CD8-positive, alpha-beta memory T cell (primary cell): ENCODE data around the gene NUBPL. TPM values are rescaled to one million over a fixed set of nuclear protein-coding genes. Genes with fewer than 3 reads are reported as not detected.
"Not testable (repeated sequence)": the region's sequence is repeated elsewhere in the genome, so short reads cannot be mapped to it uniquely, and the experiment has no call there.

Experiments
- CTCF ChIA-PET: fragments of 350-600 bp; sonication (Branson Sonifier 250); formaldehyde crosslinking; loops from one replicate; lab custom pipeline; 2021; ENCODE audit warnings: antibody characterized with exemption; lab: Charles Lee
- POLR2A ChIA-PET: fragments of 350-600 bp; sonication (Branson Sonifier 250); formaldehyde crosslinking; loops from one replicate; lab custom pipeline; 2021; ENCODE audit warnings: antibody characterized with exemption; lab: Charles Lee
- DNase-seq, 5 donors: peaks; one replicate each; pipeline versions ENCODE4 v3.0.0 to v3.0.0-alpha.2; 2020 to 2022; ENCODE audit warnings: mixed read lengths in 1 of 5
- H3K27ac ChIP-seq: one replicate; pipeline ENCODE4 v1.7.0; 2013; ENCODE audit warnings: low read depth, mild to moderate bottlenecking, low read length, moderate library complexity
- H3K27me3 ChIP-seq: 2 replicates; pipeline ENCODE4 v1.7.0; 2013; ENCODE audit warnings: low read length, mild to moderate bottlenecking; ENCODE audit not compliant: insufficient read depth, poor library complexity, severe bottlenecking
- H3K36me3 ChIP-seq: 2 replicates; pipeline ENCODE4 v1.7.0; 2013; ENCODE audit warnings: mild to moderate bottlenecking, low read length, moderate library complexity; ENCODE audit not compliant: insufficient read depth
- H3K4me1 ChIP-seq: 2 replicates; pipeline ENCODE4 v1.7.0; 2013; ENCODE audit warnings: mild to moderate bottlenecking, low read length, moderate library complexity; ENCODE audit not compliant: insufficient read depth
- H3K4me3 ChIP-seq: 2 replicates; pipeline ENCODE4 v1.7.0; 2013; ENCODE audit warnings: mild to moderate bottlenecking, low read length
- H3K9me3 ChIP-seq: 2 replicates; pipeline ENCODE4 v1.7.0; 2013; ENCODE audit warnings: mild to moderate bottlenecking, low read length
- H3K27ac Mint-ChIP-seq, 8 donors: one replicate each; pipeline ENCODE4 v1.8.0; 2020 to 2021; ENCODE audit warnings: mixed read lengths in 8 of 8, mild to moderate bottlenecking in 6 of 8, inconsistent platforms in 3 of 8, moderate library complexity in 3 of 8
- H3K27me3 Mint-ChIP-seq, 2 donors: one replicate each; pipeline ENCODE4 v1.8.0; 2020 to 2021; ENCODE audit warnings: mixed read lengths in 2 of 2, mild to moderate bottlenecking in 1 of 2, moderate library complexity in 1 of 2
- H3K36me3 Mint-ChIP-seq, 3 donors: one replicate each; pipeline ENCODE4 v1.8.0; 2020 to 2021; ENCODE audit warnings: mixed read lengths in 3 of 3, inconsistent platforms in 1 of 3, mild to moderate bottlenecking in 1 of 3
- H3K4me1 Mint-ChIP-seq, 3 donors: one replicate each; pipeline ENCODE4 v1.8.0; 2020 to 2021; ENCODE audit warnings: mixed read lengths in 3 of 3, inconsistent platforms in 1 of 3, mild to moderate bottlenecking in 1 of 3
- H3K4me3 Mint-ChIP-seq, 7 donors: one replicate each; pipeline ENCODE4 v1.8.0; 2020 to 2021; ENCODE audit warnings: mixed read lengths in 7 of 7, mild to moderate bottlenecking in 6 of 7, moderate library complexity in 4 of 7, inconsistent platforms in 2 of 7
- H3K9me3 Mint-ChIP-seq, 5 donors: one replicate each; pipeline ENCODE4 v1.8.0; 2020 to 2022; ENCODE audit warnings: mixed read lengths in 5 of 5, mild to moderate bottlenecking in 3 of 5, moderate library complexity in 2 of 5, inconsistent platforms in 1 of 5
- polyA plus RNA-seq: library from polyadenylated mRNA; unstranded; fragments of 300-500 nt; fragmentation: Illumina TruSeq; gene quantifications from one replicate; pipeline ENCODE4 v1.2.3, GENCODE V29; 2021
- total RNA-seq, 2 experiments: library from RNA; stranded (reverse); gene quantifications; one replicate each; pipeline ENCODE4 v1.2.3, GENCODE V29; 2021

NUBPL gene
- total and polyA plus RNA-seq, 3 experiments from 2014 or later = 5.2 to 13.0 (median 10.9) TPM

DNA sequence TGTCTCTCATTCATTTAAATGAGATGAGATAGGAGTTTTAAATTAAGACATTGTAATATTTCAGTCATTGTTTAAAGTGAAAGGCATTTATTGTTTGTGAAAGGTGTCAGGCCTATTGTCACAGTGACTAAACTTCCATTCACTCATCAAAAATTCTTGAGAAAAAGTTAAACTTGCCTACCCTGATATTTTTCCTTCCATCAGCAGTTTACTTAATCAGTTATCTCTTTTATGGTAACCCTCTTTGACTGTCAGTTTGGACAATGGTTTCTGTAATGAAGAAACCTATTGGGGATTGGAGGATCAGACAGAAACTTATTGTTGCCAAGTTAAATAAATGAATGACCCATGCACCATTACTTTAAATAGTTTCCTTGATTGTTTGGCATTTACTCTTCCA, 241.6 kb downstream of the NUBPL start:
- ChIA-PET POLR2A (no interaction called here), CTCF (no interaction called here)
- Histone ChIP-seq H3K4me1 (no peaks in the 10 kb centered on the region), H3K4me3 (no peak overlapping the region), H3K36me3 (no peaks in the 10 kb centered on the region), H3K27ac (no peak overlapping the region), H3K27me3 (no peaks in the 10 kb centered on the region), H3K9me3 (no peaks in the 10 kb centered on the region)
- Mint-ChIP-seq H3K36me3 (peaks cover 14 to 80% (median 36%) of the 10 kb centered on the region in 3 donors), H3K27me3 (no peaks in the 10 kb centered on the region), H3K4me1 (no peaks in the 10 kb centered on the region), H3K4me3 (no peak overlapping the region), H3K27ac (no peak overlapping the region), H3K9me3 (peaks cover 5 to 52% (median 16%) of the 10 kb centered on the region in 5 donors)
- no peak for DNase-seq

DNA sequence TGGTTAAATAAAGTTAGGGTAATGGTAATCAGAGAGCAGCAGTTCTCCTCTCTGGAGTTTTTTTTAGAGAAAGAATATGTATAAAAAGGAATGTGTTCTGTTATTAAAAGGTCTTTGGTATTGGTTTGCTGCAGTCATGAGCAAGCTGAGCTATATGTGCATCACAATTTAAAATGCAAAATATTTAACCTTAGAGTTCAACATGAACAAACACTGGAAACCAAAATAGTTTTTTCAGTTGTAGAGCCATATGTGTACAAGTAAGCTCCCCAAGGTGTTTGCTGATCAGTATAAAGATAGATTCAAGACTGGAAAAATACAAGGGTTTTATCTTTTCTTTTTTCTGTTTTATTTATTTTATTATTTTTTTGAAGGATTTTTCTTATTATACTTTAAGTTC, 245.0 kb downstream of the NUBPL start:
- H3K36me3 Mint-ChIP-seq = peaks cover 15 to 86% (median 43%) of the 10 kb centered on the region in 3 donors
- no peak for DNase-seq

DNA sequence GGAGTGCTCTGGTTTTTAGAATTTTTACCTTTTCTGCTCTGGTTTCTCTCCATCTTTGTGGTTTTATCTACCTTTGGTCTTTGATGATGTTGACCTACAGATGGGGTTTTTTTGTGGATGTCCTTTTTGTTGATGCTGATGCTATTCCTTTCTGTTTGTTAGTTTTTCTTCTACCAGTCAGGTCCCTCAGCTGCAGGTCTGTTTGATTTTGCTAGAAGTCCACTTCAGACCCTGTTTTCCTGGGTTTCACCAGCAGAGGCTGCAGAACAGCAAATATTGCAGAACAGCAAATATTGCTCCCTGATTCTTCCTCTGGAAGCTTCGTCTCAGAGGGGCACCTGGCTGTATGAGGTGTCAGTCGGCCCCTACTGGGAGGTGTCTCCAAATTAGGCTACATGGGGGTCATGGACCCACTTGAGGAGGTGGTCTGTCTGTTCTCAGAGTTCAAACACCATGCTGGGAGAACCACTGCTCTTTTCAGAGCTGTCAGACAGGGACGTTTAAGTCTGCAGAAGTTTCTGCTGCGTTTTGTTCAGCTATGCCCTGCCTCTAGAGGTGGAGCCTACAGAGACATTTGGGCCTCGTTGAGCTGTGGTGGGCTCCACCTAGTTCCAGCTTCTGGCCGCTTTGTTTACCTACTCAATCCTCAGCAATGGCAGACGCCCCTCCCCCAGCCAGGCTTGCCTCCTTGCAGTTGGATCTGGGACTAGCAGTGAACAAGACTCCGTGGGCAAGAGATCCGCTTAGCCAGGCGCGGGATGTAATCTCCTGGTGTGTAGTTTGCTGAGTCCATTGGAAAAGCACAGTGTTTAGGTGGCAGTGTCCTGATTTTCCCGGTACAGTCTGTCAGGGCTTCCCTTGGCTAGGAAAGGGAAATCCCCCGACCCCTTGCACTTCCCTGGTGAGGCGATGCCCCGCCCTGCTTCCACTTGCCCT, 250.8 kb downstream of the NUBPL start:
- CTCF ChIA-PET, H3K4me3 Mint-ChIP-seq, POLR2A ChIA-PET, H3K27ac Mint-ChIP-seq, H3K36me3 ChIP-seq, DNase-seq, H3K4me3 ChIP-seq, H3K9me3 ChIP-seq, H3K4me1 Mint-ChIP-seq, H3K4me1 ChIP-seq, H3K27me3 ChIP-seq, H3K27ac ChIP-seq, H3K27me3 Mint-ChIP-seq: not testable (repeated sequence)
- peaks cover 24 to 92% (median 76%) of the 10 kb centered on the region in 5 donors for H3K9me3 Mint-ChIP-seq
- peaks cover 25 to 99% (median 76%) of the 10 kb centered on the region in 3 donors for H3K36me3 Mint-ChIP-seq

More for the DNA sequence above, 245.0 kb downstream of the NUBPL start:
- ChIA-PET CTCF (no interaction called here), POLR2A (no interaction called here)
- Mint-ChIP-seq H3K4me3 (no peak overlapping the region), H3K4me1 (no peaks in the 10 kb centered on the region), H3K27me3 (no peaks in the 10 kb centered on the region), H3K27ac (no peak overlapping the region), H3K9me3 (peaks cover 18 to 65% (median 34%) of the 10 kb centered on the region in 5 donors)
- Histone ChIP-seq H3K27me3 (no peaks in the 10 kb centered on the region), H3K9me3 (no peaks in the 10 kb centered on the region), H3K4me3 (no peak overlapping the region), H3K4me1 (no peaks in the 10 kb centered on the region), H3K36me3 (no peaks in the 10 kb centered on the region), H3K27ac (no peak overlapping the region)

DNA sequence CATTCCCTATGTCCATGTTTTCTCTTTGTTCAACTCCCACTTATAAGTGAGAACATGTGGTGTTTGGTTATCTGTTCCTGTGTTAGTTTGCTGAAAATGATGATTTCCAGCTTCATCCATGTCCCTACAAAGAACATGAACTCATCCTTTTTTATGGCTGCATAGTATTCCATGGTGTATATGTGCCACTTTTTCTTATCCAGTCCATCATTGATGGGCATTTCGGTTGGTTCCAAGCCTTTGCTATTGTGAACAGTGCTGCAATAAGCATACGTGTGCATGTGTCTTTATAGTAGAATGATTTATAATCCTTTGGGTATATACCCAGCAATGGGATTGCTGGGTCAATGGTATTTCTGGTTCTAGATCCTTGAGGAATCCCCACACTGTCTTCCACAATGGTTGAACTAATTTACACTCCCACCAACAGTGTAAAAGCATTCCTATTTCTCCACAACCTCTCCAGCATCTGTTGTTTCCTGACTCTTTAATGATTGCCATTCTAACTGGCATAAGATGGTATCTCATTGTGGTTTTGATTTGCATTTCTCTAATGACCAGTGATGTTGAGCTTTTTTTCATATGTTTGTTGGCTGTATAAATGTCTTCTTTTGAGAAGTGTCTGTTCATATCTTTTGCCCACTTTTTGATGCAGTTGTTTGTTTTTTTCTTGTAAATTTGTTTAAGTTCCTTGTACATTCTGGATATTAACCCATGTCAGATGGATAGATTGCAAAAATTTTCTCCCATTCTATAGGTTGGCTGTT, 252.7 kb downstream of the NUBPL start:
- H3K36me3 ChIP-seq, H3K27me3 Mint-ChIP-seq, H3K4me3 ChIP-seq, CTCF ChIA-PET, H3K9me3 ChIP-seq, H3K27me3 ChIP-seq, H3K4me1 ChIP-seq, POLR2A ChIA-PET, H3K27ac Mint-ChIP-seq, H3K27ac ChIP-seq, H3K4me1 Mint-ChIP-seq, DNase-seq: not testable (repeated sequence)
- H3K9me3 Mint-ChIP-seq = peaks cover 24 to 90% (median 68%) of the 10 kb centered on the region in 5 donors
- H3K4me3 Mint-ChIP-seq = peak overlapping the region in 1 of 7 donors; percentile 20
- H3K36me3 Mint-ChIP-seq = peaks cover 26 to 93% (median 76%) of the 10 kb centered on the region in 3 donors

DNA sequence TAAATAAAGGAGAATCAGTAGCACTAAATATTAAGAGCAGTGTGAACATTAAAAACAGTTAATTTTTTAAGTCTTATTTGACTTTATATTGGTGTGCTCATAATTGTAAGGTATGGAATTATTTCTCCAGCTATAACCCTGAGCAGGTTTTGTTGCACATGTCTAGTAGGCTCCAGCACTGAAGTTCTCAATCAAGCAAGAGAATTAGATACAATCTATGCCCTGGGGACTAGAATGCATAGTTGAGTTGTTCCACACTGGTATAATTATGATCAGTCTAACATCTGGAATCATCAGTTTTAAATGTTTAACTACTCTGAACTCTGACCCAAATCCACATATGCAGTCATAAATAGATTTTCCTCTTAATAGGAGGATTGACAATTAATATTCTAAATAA, 258.1 kb downstream of the NUBPL start:
- no peaks in the 10 kb centered on the region for H3K27me3 ChIP-seq
- H3K4me3 ChIP-seq = no peak overlapping the region
- DNase-seq = no peak
- no peak overlapping the region for H3K27ac ChIP-seq
- POLR2A ChIA-PET = no interaction called here
- H3K9me3 ChIP-seq = no peaks in the 10 kb centered on the region
- H3K36me3 ChIP-seq = no peaks in the 10 kb centered on the region
- H3K4me1 Mint-ChIP-seq = no peaks in the 10 kb centered on the region
- no peaks in the 10 kb centered on the region for H3K4me1 ChIP-seq
- peaks cover 7 to 47% (median 21%) of the 10 kb centered on the region in 5 donors for H3K9me3 Mint-ChIP-seq
- peaks cover 11 to 45% (median 29%) of the 10 kb centered on the region in 3 donors for H3K36me3 Mint-ChIP-seq
- H3K27ac Mint-ChIP-seq = no peak overlapping the region
- H3K4me3 Mint-ChIP-seq = no peak overlapping the region
- no peaks in the 10 kb centered on the region for H3K27me3 Mint-ChIP-seq
- CTCF ChIA-PET = no interaction called here

DNA sequence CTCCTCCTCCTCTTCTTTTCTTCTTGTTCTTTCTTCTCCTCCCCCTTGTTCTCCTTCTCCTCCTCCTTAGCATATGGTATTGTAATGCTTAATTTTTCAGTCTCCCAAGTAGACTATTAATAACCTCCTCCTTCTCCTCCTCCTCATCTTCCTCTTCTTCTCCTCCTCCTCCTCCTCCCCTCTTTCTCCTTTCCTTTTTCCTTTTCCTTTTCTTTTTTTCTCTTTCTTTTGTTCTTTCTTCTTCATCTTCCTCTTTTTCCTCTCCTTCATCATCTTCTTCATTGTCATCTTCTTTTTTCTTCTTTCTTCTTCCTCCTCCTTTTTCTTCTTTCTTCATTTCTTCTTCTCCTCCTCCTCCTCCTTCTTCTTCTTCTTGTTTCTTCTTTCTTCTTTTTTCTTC, 264.3 kb downstream of the NUBPL start:
- no peaks in the 10 kb centered on the region for H3K27me3 Mint-ChIP-seq
- no peak for DNase-seq
- ChIA-PET CTCF (no interaction called here), POLR2A (no interaction called here)
- Histone ChIP-seq H3K27ac (no peak overlapping the region), H3K27me3 (no peaks in the 10 kb centered on the region), H3K36me3 (peaks cover 3% of the 10 kb centered on the region), H3K9me3 (no peaks in the 10 kb centered on the region), H3K4me1 (no peaks in the 10 kb centered on the region), H3K4me3 (no peak overlapping the region)
- no peaks in the 10 kb centered on the region for H3K4me1 Mint-ChIP-seq
- H3K4me3 Mint-ChIP-seq = no peak overlapping the region
- H3K36me3 Mint-ChIP-seq = peaks cover 15 to 27% (median 18%) of the 10 kb centered on the region in 3 donors
- peak overlapping the region in 1 of 8 donors; percentile 25 for H3K27ac Mint-ChIP-seq
- peaks cover 0 to 5% (median 0%) of the 10 kb centered on the region in 5 donors for H3K9me3 Mint-ChIP-seq

DNA sequence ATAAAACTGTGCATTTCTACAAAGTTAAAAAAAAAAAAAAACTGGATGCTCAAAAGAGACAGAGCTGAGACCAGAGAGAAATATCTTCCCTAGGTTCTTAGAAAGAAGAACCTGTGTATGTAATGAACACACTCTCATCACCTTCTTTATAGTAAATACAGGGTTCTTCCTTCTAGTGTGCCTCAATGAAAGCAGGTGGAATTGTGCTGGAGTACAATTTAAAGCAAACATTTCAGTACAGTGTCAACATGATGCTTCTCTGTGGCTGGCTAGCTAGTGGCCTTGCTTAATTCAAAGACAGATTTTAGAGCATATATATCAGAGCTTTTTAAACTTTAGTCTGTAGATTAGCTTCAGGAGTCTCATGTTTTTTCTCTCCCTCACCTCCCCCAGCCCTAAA, 266.1 kb downstream of the NUBPL start:
- Histone ChIP-seq H3K27ac (no peak overlapping the region), H3K27me3 (no peaks in the 10 kb centered on the region), H3K9me3 (no peaks in the 10 kb centered on the region), H3K4me1 (no peaks in the 10 kb centered on the region), H3K4me3 (no peak overlapping the region), H3K36me3 (peaks cover 3% of the 10 kb centered on the region)
- Mint-ChIP-seq H3K36me3 (peaks cover 17 to 30% (median 18%) of the 10 kb centered on the region in 3 donors), H3K4me1 (no peaks in the 10 kb centered on the region), H3K4me3 (no peak overlapping the region), H3K27ac (no peak overlapping the region), H3K27me3 (no peaks in the 10 kb centered on the region), H3K9me3 (no peaks in the 10 kb centered on the region)
- no peak for DNase-seq
- ChIA-PET CTCF (no interaction called here), POLR2A (no interaction called here)
